ENCODE data around the gene NLRP13.
"Not testable (repeated sequence)": the region's sequence is repeated elsewhere in the genome, so short reads cannot be mapped to it uniquely, and the experiment has no call there.

Gene NLRP13, protein sequence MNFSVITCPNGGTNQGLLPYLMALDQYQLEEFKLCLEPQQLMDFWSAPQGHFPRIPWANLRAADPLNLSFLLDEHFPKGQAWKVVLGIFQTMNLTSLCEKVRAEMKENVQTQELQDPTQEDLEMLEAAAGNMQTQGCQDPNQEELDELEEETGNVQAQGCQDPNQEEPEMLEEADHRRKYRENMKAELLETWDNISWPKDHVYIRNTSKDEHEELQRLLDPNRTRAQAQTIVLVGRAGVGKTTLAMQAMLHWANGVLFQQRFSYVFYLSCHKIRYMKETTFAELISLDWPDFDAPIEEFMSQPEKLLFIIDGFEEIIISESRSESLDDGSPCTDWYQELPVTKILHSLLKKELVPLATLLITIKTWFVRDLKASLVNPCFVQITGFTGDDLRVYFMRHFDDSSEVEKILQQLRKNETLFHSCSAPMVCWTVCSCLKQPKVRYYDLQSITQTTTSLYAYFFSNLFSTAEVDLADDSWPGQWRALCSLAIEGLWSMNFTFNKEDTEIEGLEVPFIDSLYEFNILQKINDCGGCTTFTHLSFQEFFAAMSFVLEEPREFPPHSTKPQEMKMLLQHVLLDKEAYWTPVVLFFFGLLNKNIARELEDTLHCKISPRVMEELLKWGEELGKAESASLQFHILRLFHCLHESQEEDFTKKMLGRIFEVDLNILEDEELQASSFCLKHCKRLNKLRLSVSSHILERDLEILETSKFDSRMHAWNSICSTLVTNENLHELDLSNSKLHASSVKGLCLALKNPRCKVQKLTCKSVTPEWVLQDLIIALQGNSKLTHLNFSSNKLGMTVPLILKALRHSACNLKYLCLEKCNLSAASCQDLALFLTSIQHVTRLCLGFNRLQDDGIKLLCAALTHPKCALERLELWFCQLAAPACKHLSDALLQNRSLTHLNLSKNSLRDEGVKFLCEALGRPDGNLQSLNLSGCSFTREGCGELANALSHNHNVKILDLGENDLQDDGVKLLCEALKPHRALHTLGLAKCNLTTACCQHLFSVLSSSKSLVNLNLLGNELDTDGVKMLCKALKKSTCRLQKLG

DNA sequence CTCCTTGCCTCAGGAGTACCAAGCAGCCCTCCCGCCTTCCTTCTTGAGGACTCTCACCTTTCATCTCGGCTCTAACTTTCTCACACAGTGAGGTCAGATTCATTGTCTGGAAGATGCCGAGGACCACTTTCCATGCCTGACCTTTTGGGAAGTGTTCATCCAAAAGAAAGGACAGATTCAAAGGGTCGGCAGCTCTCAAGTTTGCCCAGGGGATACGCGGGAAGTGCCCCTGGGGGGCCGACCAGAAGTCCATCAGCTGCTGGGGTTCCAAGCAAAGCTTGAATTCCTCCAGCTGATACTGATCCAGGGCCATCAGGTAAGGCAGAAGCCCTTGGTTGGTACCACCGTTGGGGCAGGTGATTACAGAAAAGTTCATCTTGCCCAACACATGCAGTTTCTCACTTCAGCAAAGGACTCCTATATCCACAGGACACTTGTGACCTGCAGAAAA, at the start of gene NLRP13:
NLRP13 (minus strand) TSS at position 401 of the 451 bp plus-strand sequence; CDS start at position 376, 25 bp downstream.
- no peak for DNase-seq

DNA sequence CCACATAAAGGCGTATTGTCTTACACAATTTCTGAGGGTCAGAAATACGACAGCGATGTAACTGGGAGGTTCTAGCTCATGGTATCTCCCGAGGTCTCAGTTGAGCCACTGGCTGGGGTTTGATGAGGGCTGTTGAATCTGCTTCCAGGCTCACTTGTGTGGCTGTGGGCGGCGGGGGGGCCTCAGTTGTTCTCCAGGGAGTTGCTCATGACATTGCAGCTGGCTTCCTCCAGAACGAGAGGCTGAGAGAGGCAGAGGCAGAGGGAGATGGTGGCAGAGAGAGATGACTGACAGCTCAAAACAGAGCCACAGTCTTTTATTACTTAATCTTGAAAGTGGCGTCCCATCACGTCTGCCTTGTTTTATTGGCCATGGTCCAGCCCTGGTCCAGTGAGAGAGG, 48.3 kb upstream of the NLRP13 start:
- no peak for DNase-seq

DNA sequence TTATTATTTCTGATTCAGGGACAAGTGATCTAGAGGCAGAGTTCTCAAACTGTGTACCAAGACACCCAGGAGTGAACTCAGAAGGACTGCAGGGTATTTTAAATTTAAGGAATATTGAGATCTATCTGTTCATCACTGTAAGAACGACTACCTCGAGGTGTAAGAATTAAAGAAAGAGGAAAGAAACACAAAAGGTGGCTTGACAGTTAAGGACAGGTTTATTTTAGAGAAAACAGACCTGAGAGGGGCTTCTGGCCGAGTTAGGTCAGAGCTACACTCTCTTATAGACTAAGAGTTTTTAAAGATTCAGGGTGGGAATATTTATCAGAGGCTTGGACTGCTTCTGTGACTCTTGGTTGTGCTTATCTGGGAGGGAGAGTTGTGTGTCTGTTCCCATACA, 41.8 kb upstream of the NLRP13 start:
- no peak for DNase-seq

DNA sequence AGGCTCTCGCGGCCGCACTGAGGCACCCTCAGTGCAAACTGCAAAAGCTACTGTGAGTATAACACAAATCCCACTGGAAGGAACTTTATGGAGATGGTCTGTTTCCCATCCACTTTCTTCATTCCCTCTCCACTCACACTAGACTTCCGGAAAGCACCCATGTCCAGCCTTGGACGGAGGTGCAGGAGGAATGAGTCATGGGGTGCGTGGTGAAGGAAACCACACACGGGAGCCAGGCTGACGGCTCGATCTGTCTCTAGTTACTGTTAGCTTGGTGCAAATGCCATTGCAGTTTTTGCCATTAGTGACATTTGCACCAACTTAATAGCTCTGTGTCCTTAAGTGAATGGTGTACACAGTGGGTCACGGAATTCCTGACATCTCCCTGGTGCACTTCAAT, 30.1 kb upstream of the NLRP13 start:
- DNase-seq: no peak

DNA sequence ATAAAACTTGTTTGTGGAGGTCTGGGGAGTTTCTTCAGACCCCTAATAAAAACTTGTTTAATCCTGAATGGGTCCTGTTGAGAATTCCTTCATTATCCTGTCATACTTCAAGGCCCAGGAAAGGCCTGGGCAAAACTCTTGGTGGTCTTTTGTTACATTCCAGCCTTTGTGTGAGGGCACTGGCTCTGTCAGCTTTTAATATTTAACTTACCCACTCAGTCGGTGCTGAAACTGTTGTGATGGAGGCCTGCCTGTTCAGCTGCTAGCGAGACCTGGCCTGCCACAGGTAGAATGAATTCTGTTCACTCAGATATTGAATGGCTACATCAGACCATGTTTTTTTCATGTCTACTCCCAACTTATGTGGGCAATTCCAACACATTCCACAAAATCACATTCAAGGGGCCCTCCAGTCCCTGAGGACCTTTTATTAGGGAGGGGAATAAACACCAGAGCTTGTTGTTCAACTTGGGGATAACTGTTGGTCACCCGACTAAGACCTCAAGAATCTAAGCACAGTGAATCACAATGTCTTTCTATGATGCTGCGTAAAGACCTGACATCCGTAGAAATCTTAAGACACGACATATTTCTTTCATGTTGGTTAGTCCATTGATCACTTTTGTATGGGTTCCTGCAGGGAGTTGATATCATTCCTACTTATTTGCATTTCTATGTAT, 28.0 kb upstream of the NLRP13 start:
- DNase-seq: no peak

DNA sequence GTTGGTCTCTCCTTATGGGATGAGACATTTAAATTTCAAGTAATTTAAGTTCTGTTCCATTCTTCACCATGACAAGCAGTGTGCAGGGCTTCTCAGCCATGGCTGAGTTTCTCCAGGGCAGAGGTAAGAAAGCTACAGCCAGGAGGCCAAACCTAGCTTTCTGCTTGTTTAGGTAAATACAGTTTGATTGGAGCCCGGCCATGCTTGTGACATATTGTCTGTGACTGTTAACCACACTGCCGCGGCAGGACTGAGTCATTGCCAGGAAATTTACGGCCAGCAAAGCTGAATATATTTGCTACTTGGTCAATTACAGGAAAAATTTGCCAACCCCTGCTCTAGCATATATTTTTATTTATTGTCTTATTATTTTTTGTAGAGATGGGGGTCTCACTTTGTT, 26.2 kb upstream of the NLRP13 start:
- no peak for DNase-seq

DNA sequence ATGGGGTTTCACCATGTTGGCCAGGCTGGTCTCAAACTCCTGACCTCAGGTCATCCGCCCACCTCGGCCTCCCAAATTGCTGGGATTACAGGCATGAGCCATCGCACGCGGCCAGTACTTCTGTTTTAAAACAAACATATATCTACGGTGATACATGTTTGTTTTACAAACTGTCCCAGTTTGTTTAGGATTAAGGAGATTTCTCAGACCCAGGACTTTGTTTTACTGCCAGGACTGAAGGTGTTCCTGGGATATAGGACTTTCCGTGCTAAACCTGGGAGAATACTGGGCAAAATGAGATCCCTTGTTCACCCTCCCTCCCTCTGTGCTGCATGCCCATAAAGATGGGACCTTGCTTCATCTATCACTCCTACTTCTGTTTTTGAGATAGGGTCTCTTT, 24.3 kb upstream of the NLRP13 start:
- no peak for DNase-seq

DNA sequence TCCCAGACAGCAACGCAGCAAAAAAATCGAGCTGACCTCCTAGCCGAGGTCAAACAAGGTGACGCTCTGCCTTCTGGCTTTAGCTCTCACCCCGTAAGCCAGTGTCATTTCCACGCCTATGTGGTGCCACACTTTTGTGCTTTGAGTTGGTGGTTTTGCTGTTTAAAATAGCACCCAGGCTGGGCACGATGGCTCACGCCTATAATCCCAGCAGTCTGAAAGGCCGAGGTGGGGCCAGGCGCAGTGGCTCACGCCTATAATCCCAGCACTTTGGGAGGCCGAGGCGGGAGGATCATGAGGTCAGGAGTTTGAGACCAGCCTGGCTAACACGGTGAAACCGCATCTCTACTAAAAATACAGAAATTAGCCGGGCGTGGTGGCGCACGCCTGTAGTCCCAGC, 18.4 kb upstream of the NLRP13 start:
- not testable (repeated sequence) for DNase-seq

DNA sequence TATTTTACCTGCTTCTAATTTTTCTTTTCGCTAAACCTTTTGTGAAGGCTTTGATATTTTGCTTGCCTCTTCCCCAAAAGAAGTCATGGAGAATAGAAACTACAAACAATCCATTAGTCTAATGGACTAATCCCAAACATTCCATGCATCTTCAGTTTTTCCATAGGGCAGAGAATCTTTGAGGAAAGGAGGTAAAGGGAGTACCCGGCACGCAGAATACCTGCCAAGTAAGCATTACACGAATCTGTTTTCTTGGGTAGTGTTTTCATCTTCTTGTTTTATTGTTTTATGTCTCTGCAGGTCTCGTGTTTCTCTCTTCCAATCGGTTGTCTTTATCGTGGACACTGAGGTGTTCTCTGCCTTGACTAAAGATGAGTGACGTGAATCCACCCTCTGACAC, 15.4 kb upstream of the NLRP13 start, which contains the start of gene NLRP8:
NLRP8 (plus strand) TSS at position 301 of the 400 bp plus-strand sequence.
- DNase-seq: no peak

DNA sequence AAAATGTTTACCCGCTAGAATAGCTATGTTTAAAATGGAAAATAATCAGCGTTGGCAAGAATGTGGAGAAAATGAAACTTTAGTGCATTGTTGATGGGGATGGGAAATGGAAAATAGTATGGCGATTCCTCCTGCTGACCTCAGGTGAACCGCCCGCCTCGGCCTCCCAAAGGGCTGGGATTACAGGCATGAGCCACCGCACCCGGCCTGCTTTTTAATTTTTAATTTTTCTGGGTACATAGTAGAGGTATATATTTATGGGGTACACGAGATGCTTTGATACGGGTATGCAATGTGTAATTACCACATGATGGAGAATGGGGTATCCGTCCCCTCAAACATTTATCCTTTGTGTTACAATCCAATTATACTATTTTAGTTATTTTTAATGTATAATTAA, 8.2 kb upstream of the NLRP13 start:
- no peak for DNase-seq

DNA sequence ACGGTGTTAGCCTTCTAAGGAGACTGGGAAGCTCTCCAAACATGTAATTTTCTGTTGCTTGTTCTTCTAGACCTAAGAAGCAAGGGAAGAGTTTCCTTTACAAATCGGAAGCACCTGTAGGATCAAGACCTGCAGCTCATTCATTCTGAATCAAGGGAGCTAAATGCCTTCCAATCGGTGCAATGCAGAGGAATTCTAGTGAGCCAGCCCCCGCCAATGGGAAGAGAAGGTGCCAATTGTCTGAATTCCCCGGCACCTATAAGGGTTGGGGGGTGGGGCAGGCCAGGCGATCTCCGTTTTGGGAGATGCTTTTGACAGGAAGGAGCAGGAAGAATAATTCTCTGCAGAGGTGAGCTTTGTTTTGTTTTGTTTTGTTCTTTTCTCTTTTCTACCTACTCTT, 7.1 kb upstream of the NLRP13 start:
- DNase-seq: no peak

DNA sequence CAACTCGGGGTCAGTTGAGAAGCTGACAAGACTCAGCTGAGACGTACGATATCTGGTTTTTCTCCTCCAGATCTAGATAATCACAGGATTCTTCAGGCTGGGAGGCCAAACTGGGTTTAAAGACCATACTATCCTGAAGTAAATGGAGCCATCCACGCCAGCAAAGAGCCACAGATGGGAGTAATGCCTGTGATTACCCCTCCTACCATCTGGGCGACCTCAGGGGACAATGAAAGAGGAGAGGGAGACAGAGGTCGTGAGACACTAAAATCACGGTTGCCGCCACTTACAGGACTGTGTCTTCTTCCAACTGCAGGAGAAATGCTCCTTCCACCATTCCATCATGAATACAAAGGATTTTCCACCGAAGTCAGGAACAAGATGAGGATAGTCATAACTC, 3.1 kb upstream of the NLRP13 start:
- no peak for DNase-seq

DNA sequence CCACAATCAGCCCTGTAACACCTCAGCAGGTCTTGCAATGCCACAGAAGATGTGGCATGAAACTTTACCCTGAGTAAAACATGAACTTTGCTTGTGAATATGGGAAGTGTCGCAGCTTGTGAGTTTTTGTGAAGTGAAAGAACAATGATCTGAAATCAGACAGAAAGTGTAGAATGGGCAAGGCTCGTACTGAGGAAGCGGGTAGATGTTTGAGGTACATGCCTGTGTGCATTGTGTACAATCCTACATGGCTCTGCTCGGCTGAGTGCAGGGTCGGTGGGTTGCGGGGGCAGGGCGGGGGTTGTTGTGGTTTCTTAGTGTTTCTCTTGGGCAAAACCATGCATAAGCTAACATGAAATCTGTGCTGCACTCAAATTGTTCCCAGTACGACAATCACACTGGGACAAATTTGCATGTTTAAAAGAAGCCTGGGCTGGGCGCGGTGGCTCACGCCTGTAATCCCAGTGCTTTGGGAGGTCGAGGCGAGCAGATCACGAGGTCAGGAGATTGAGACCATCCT, 1.1 kb downstream of the NLRP13 start:
- no peak for DNase-seq

DNA sequence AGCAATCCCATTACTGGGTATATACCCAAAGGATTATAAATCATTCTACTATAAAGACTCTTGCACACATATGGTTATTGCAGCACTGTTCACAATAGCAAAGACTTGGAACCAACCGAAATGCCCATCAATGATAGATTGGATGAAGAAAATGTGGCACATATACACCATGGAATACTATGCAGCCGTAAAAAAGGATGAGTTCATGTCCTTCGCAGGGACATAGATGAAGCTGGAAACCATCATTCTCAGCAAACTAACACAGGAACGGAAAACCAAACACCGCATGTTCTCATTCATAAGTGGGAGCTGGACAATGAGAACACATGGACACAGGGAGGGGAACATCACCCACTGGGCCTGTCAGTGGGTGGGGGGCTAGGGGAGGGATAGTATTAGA, 2.9 kb downstream of the NLRP13 start:
- DNase-seq: not testable (repeated sequence)

DNA sequence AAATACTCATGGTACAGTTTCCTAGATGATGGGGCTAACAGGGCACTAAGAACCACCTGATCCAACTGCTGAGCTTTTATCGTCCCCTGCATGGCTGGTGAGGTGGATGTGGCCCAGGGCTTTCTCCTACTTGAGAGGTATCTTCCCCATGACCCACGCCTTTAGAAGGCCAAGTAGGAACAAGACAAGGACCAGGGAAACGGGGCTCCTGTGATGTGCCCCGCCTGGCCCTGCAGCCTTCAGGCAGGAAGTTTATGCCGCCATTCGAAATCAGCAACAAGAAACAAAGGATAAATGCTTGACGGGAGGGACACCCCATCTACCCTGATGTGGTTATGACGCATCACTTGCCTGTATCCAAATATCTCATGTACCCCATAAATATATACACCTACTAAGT, 4.1 kb downstream of the NLRP13 start:
- DNase-seq: no peak

DNA sequence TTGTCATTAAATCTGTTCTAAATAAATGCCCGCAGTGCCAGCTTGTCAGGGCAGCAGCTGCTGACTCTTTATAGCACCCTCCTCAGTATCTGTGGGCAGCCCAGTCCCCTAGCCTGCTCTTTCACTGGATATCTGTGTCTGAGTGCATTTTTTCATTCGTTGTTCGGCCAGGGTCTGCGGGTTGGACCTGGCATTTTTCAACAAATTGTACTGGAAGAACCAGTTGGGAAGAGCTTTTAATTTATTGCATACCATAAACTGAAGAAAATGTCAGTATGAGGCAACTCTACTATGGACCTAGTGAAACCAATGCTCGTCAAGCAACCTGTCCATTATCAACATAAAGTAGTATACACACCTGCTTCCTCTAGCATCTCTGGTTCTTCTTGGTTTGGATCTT, 8.6 kb downstream of the NLRP13 start:
- DNase-seq: no peak

DNA sequence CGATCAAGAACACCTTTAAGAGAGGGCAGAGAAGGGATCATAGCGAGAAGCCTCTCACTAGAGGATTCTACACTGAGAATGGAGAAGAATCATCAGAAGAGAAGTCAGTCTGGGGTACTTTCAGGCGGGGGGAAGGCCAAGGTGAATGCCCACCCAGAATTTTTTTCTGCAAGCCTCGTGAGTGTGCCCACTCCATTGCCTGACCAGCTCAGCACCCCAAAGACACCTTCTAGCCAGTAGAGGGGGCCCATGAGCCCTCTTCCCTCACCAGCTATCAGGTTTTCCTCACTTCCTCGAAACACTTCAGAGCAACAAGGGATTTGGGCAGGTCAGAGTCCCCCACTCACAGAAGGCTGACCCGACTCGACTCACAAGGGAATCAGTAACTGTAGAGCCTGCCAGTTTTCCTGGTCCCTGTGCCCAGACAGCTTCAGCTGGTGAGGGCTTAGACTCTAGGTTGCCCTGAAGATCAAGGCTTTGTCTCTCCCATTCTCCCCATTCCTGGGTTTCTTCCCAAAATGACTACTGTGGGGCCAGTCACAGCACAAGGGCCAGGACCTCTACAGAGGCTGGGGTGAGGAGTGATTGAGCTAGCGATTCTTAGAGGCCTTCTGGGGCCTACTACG, 18.4 kb downstream of the NLRP13 start:
- no peak for DNase-seq

DNA sequence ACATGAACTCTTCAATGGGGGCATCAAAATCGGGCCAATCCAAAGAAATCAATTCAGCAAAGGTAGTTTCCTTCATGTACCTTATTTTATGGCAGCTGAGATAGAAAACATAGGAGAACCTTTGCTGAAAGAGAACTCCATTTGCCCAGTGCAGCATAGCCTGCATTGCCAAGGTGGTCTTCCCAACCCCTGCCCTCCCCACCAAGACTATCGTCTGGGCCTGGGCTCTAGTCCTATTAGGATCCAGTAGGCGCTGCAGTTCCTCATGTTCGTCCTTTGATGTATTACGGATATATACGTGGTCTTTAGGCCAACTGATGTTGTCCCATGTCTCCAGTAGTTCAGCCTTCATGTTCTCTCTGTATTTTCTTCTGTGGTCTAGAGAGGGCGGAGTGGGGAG, 19.2 kb downstream of the NLRP13 start:
- DNase-seq: no peak

DNA sequence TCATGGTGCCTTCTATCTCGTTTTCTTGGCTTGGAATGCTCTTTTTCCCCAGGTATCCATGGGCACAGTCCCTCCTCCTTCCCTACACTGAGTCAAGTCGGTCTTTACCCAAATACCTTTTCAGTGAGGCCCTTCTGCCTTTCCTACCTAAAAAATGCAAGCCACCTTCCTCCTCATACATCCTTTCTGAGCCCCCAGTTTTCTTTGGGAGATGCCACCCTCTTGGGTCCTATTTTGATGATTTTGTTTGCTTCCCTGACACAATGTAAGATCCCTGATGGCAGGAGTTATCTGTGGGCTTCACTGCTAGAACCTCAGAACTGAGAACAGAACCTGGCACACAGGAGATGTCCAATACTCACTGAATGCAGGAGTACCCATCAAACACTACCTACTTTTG, 22.3 kb downstream of the NLRP13 start:
- DNase-seq: no peak

DNA sequence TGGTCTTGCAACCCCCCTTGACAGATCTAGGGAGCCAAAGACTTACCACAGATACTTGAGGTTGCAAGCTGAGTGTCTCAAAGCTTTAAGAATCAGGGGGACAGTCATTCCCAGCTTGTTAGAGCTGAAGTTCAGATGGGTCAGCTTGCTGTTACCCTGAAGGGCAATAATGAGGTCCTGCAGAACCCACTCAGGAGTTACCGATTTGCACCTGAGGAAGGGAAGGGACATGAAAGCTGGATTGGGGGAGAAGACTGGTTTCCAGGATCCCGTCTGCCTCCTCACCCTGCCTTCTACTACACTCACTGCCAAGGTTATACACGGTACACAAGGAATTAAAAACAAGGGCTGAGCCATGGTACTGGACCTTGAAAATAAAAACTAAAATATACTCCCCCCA, 24.4 kb downstream of the NLRP13 start:
- DNase-seq: no peak

DNA sequence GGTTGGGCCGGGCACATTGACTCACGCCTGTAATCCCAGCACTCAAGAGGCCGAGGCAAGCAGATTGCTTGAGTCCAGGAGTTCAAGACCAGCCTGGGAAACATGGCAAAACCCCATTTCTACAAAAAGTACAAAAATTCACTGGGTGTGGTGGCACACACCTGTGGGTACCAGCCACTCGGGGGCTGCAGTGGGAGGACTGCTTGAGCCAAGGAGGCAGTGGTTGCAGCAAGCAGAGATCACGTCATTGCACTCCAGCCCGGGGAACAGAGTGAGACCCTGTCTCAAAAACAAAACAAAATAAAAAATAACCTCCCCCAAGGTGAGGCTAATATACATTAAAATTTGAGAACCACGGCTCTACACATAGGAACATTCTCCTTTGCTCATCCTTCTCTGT, 24.9 kb downstream of the NLRP13 start:
- no peak for DNase-seq

DNA sequence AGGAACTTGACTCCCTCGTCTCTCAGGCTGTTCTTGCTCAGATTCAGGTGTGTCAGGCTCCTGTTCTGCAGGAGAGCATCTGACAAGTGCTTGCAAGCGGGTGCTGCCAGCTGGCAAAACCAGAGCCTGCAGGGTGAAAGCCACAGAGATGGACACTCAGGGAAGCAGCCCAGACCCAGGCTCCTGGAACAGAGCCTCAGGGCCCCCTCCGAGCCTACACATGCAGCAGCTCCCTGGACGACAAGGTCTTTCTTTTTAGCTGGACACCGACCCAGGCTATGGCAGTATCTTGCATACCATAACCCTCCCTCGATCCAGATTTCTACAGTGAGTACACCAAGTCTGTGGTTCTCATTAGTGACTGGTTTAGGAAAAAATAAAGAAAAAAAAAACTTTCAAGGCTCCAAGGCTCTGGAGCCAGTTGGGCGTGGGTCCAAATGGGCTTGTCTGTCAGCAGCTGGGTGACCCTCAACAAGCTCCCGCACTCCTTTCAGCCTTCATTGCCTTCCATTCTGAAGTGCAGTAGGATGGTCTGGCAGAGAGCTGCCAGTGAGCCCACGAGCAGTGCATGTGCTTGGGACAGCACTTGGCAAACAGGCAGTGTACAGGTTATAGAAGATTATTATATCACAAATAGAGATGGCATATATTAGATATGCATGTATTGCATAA, 29.9 kb downstream of the NLRP13 start:
- no peak for DNase-seq
